Stomach (tissue), 4 donors: ENCODE results near the gene TAF1B.

Source experiments
- POLR2A ChIP-seq, 4 donors: fragments of 450-650 bp; IDR thresholded peaks; one replicate each; pipeline ENCODE4 v1.6.1; 2016; ENCODE audit warnings: antibody characterized with exemption in 4 of 4, control low read depth in 2 of 4, mild to moderate bottlenecking in 1 of 4, moderate library complexity in 1 of 4
- TF ChIP-seq, protein P1 (sequence below), 7 experiments: fragments of 450-650 bp in 4 of 7; fragments of 200-600 bp in 3 of 7; sonication (generic) in 3 of 7; IDR thresholded peaks; one replicate each; pipeline ENCODE4 v1.5.1; 2016 to 2019; ENCODE audit warnings: antibody characterized with exemption in 7 of 7, control low read depth in 2 of 7, mild to moderate bottlenecking in 1 of 7

DNA sequence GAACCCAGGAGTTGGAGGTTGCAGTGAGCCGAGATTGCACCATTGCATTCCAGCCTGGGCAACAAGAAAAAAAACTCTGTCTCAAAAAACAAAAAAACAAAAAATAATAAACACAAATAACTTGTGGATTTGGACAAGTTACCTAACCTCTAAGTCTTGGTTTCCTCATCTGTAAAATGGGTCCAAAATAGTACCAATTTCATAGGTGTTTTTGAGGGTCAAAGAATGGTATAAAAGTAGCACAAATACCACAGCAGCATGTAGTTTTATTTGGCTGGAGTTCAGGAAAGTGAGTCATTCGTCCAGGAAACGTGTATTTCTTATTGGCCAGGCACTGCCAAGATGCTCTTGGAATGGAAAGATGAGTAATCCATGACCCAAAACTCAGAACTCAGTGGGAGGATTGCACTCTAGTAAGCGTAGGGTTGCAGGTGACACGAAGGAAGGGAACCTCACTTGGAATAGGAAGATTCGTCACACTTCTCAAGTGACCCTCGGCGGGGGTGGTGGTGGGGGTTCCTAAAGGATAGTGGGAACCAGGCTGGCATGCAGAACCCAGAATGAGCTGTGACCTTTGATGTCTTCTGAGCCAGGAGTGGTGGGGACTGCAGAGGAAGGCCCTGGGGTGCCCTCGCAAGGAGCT lies 132.7 kb downstream of the TAF1B start:
- no peak for TF ChIP-seq POLR2A (IDR thresholded peaks at IDR 0.05)
- TF ChIP-seq, protein P1, sequence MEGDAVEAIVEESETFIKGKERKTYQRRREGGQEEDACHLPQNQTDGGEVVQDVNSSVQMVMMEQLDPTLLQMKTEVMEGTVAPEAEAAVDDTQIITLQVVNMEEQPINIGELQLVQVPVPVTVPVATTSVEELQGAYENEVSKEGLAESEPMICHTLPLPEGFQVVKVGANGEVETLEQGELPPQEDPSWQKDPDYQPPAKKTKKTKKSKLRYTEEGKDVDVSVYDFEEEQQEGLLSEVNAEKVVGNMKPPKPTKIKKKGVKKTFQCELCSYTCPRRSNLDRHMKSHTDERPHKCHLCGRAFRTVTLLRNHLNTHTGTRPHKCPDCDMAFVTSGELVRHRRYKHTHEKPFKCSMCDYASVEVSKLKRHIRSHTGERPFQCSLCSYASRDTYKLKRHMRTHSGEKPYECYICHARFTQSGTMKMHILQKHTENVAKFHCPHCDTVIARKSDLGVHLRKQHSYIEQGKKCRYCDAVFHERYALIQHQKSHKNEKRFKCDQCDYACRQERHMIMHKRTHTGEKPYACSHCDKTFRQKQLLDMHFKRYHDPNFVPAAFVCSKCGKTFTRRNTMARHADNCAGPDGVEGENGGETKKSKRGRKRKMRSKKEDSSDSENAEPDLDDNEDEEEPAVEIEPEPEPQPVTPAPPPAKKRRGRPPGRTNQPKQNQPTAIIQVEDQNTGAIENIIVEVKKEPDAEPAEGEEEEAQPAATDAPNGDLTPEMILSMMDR (IDR thresholded peaks at IDR 0.05) = no peak
